Smooth muscle cell (in vitro differentiated cells): ENCODE data around the gene ITGAX. TPM values are rescaled to one million over a fixed set of nuclear protein-coding genes. Genes with fewer than 3 reads are reported as not detected.

Experiments
- DNase-seq: peaks from one replicate; lab custom pipeline; 2025; ENCODE audit not compliant: unreplicated experiment; lab: John Stamatoyannopoulos, UW
- H2AFZ ChIP-seq: fragments of 200-600 bp; sonication (generic); 2 replicates; pipeline ENCODE4 v1.6.0; 2016; ENCODE audit warnings: antibody characterized with exemption, low read depth, mild to moderate bottlenecking
- H3F3A ChIP-seq: fragments of 200-600 bp; sonication (generic); 2 replicates; pipeline ENCODE4 v1.6.0; 2017; ENCODE audit warnings: antibody characterized with exemption, low read depth
- H3K27ac ChIP-seq: fragments of 200-600 bp; sonication (generic); 2 replicates; pipeline ENCODE4 v1.5.1; 2016; ENCODE audit warnings: low read depth, mild to moderate bottlenecking
- H3K27me3 ChIP-seq: fragments of 200-600 bp; sonication (generic); 2 replicates; pipeline ENCODE4 v1.6.1; 2016; ENCODE audit warnings: low read depth, mild to moderate bottlenecking
- H3K36me3 ChIP-seq: fragments of 200-600 bp; sonication (generic); 2 replicates; pipeline ENCODE4 v1.5.1; 2016; ENCODE audit warnings: low read depth
- H3K4me1 ChIP-seq: fragments of 200-600 bp; sonication (generic); 2 replicates; pipeline ENCODE4 v1.5.1; 2016; ENCODE audit warnings: low read depth
- H3K4me2 ChIP-seq: fragments of 200-600 bp; sonication (generic); 2 replicates; pipeline ENCODE4 v1.6.0; 2016; ENCODE audit warnings: mild to moderate bottlenecking
- H3K4me3 ChIP-seq: fragments of 200-600 bp; sonication (generic); 2 replicates; pipeline ENCODE4 v1.5.1; 2016; ENCODE audit warnings: mild to moderate bottlenecking
- H3K79me2 ChIP-seq: fragments of 200-600 bp; sonication (generic); 2 replicates; pipeline ENCODE4 v1.6.0; 2016; ENCODE audit warnings: low read depth, mild to moderate bottlenecking
- H3K9ac ChIP-seq: fragments of 200-600 bp; sonication (generic); 2 replicates; pipeline ENCODE4 v1.6.0; 2016; ENCODE audit warnings: low read depth
- H3K9me3 ChIP-seq: fragments of 200-600 bp; sonication (generic); replicated peaks from 2 replicates; pipeline ENCODE4 v1.5.1; 2016; ENCODE audit warnings: low read depth
- H4K20me1 ChIP-seq: fragments of 200-600 bp; sonication (generic); 2 replicates; pipeline ENCODE4 v1.6.0; 2016; ENCODE audit warnings: low read depth
- WGBS: methylation state at CpG from one replicate; pipeline ENCODE4 v1.1.7; 2016; ENCODE audit warnings: low lambda C conversion rate; 5-methylcytosine and 5-hydroxymethylcytosine counted together
- polyA plus RNA-seq: library from polyadenylated mRNA; unstranded; fragments of >200 nt; fragmentation: Nextera tagmentation; extraction: Ambion mirVana; gene quantifications from 2 replicates; pipeline ENCODE4 v1.2.1, GENCODE V29; 2016
- total RNA-seq: library from RNA; depleted of rRNA; stranded (reverse); fragments of >200 nt; gene quantifications from 2 replicates; pipeline ENCODE4 v1.2.3, GENCODE V29; 2014
- TF ChIP-seq, protein P1 (sequence below): fragments of 200-600 bp; sonication (generic); IDR thresholded peaks from 2 replicates; pipeline ENCODE4 v1.5.1; 2017; ENCODE audit warnings: borderline replicate concordance, mild to moderate bottlenecking, antibody characterized with exemption; ENCODE audit not compliant: insufficient read depth, poor library complexity, severe bottlenecking

Gene ITGAX
- total and polyA plus RNA-seq, 2 experiments from 2014 or later: 0.31 TPM; not detected in 1

DNA sequence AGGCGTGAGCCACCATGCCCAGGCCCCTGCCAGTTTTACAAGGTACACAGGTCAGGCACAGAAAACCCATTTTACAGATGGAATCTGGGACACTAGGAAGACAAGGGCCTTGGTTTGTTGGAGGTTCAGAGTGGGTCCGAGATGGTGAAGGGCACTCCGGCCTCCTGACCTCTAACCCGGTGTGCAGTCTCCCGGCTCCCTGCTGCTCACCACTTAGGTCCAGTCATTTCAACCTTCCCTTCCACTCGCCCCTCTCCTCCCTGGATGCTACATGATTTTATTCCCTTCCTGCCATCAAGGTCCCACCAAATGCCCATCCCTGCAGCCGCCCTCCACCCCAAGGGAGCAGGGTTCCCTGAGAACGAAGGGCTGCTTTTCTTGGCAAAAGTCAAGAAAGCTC lies 8.7 kb downstream of the ITGAX start:
- Histone ChIP-seq H3K36me3 (no peaks in the 10 kb centered on the region), H4K20me1 (no peaks in the 10 kb centered on the region), H3K9me3 (no peaks in the 10 kb centered on the region), H3K79me2 (no peaks in the 10 kb centered on the region), H3K4me3 (no peak overlapping the region), H3K4me1 (no peaks in the 10 kb centered on the region), H3K9ac (no peak overlapping the region), H3K4me2 (no peak overlapping the region), H2AFZ (no peak overlapping the region), H3K27ac (no peak overlapping the region), H3F3A (no peaks in the 10 kb centered on the region), H3K27me3 (no peaks in the 10 kb centered on the region)
- DNase-seq: no peak
- TF ChIP-seq, protein P1, sequence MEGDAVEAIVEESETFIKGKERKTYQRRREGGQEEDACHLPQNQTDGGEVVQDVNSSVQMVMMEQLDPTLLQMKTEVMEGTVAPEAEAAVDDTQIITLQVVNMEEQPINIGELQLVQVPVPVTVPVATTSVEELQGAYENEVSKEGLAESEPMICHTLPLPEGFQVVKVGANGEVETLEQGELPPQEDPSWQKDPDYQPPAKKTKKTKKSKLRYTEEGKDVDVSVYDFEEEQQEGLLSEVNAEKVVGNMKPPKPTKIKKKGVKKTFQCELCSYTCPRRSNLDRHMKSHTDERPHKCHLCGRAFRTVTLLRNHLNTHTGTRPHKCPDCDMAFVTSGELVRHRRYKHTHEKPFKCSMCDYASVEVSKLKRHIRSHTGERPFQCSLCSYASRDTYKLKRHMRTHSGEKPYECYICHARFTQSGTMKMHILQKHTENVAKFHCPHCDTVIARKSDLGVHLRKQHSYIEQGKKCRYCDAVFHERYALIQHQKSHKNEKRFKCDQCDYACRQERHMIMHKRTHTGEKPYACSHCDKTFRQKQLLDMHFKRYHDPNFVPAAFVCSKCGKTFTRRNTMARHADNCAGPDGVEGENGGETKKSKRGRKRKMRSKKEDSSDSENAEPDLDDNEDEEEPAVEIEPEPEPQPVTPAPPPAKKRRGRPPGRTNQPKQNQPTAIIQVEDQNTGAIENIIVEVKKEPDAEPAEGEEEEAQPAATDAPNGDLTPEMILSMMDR: no peak
- WGBS: 93% methylated on average over 8 of the region's 8 CpGs

DNA sequence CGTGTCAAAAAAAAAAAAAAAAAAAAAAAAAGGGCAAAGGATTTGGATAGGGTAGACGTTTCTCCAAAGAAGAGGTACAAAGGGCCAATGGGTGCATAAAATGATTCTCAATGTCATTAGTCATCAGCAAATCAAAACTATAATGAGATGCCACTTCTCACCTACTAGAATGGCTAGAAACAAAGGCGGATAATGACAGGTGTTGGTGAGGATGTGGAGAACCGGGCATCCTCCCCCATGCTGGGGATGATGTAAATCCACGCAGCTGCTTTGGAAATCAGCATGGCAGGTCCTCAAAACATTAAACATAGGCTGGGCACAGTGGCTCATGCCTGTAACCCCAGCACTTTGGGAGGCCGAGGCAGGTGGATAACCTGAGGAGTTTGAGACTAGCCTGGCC lies 9.4 kb downstream of the ITGAX start:
- H3K27ac ChIP-seq: no peak overlapping the region
- H3K9ac ChIP-seq: no peak overlapping the region
- 90% methylated on average over 6 of the region's 6 CpGs for WGBS
- H4K20me1 ChIP-seq: no peaks in the 10 kb centered on the region
- H3K4me1 ChIP-seq: no peaks in the 10 kb centered on the region
- no peaks in the 10 kb centered on the region for H3F3A ChIP-seq
- no peak overlapping the region for H3K4me3 ChIP-seq
- H3K9me3 ChIP-seq: no peaks in the 10 kb centered on the region
- DNase-seq: no peak
- TF ChIP-seq, protein P1: no peak
- no peaks in the 10 kb centered on the region for H3K27me3 ChIP-seq
- no peak overlapping the region for H2AFZ ChIP-seq
- H3K4me2 ChIP-seq: no peak overlapping the region
- H3K79me2 ChIP-seq: no peaks in the 10 kb centered on the region
- no peaks in the 10 kb centered on the region for H3K36me3 ChIP-seq

DNA sequence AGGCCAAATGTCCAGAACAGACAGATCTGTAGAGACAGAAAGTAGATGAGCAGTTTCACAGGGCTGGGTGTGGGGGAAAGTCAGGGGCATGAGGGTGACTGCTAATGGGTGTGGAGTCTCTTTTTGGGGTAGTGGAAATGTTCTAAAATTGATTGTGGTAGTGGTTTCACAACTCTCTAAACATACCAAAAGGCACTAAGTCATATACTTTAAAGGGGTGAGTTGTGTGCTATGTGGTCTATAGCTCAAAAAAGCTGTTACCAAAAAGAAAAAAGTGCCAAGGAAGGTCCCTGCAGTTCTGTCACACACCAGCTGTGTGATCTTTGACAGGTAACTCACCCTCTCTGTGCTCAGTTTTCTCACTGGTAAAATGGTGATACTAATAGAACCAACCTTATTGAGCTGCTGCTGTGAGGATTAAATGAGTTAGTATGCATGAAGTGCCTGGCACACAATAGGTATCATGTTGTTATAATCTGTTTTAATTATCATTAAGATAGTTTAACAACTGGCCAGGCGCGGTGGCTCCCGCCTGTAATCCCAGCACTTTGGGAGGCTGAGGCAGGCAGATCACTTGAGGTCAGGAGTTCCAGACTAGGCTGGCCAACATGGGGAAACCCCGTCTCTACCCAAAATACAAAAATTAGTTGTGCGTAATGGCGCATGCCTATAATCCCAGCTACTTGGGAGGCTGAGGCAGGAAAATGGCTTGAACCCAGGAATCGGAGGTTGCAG lies 10.3 kb downstream of the ITGAX start:
- Histone ChIP-seq H3K9me3 (no peaks in the 10 kb centered on the region), H2AFZ (no peak overlapping the region), H4K20me1 (no peaks in the 10 kb centered on the region), H3K4me1 (no peaks in the 10 kb centered on the region), H3K4me2 (no peak overlapping the region), H3K27me3 (no peaks in the 10 kb centered on the region), H3F3A (no peaks in the 10 kb centered on the region), H3K36me3 (no peaks in the 10 kb centered on the region), H3K79me2 (no peaks in the 10 kb centered on the region), H3K4me3 (no peak overlapping the region), H3K9ac (no peak overlapping the region), H3K27ac (no peak overlapping the region)
- TF ChIP-seq, protein P1: no peak
- WGBS: 92% methylated on average over 7 of the region's 7 CpGs
- DNase-seq: no peak

DNA sequence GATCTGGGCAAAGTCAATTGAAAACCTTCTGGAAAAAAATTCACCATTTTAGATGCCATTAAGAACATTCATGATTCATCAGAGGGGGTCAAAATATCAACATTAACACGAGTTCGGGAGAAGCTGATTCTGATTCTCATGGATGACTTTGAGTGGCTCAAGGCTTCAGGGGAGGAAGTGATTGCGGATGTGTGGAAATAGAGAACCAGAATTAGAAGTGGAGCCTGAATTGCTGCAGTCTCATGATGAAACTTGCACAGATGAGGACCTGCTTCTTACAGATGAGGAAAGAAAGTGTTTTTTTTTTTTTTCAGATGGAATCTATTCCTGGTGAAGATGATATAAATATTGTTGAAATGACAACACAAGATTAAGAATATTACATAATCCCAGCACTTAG lies 12.9 kb downstream of the ITGAX start:
- H4K20me1 ChIP-seq: no peaks in the 10 kb centered on the region
- WGBS: 96% methylated on average over 3 of the region's 3 CpGs

More for the DNA sequence above, 12.9 kb downstream of the ITGAX start:
- Histone ChIP-seq H3K4me1 (no peaks in the 10 kb centered on the region), H3K79me2 (no peaks in the 10 kb centered on the region), H3F3A (no peaks in the 10 kb centered on the region), H3K9me3 (no peaks in the 10 kb centered on the region), H3K4me2 (no peak overlapping the region), H3K27ac (no peak overlapping the region), H3K36me3 (no peaks in the 10 kb centered on the region), H2AFZ (no peak overlapping the region), H3K4me3 (no peak overlapping the region), H3K27me3 (no peaks in the 10 kb centered on the region), H3K9ac (no peak overlapping the region)
- no peak for DNase-seq
- TF ChIP-seq, protein P1: no peak
